HAP-1 (cell line): ENCODE results near the gene COL1A2.

Experiments
- DNase-seq, 2 experiments: peaks; one replicate each; pipeline ENCODE4 v3.0.0-alpha.2; 2016 to 2020; ENCODE audit warnings: low spot score in 2 of 2
- H3K27me3 ChIP-seq: fragments of 250-450 bp; sonication (Bioruptor Pico); 2 replicates; pipeline ENCODE4 v1.5.1; 2020; ENCODE audit warnings: low read depth, mild to moderate bottlenecking, moderate library complexity
- H3K36me3 ChIP-seq: fragments of 250-450 bp; sonication (Bioruptor Pico); replicated peaks from 2 replicates; pipeline ENCODE4 v1.5.1; 2020; ENCODE audit warnings: mild to moderate bottlenecking
- H3K4me1 ChIP-seq: fragments of 250-450 bp; sonication (Bioruptor Pico); 2 replicates; pipeline ENCODE4 v1.5.1; 2020; ENCODE audit warnings: mild to moderate bottlenecking
- H3K4me3 ChIP-seq: fragments of 250-450 bp; sonication (Bioruptor Pico); 2 replicates; pipeline ENCODE4 v1.5.1; 2020; ENCODE audit warnings: mild to moderate bottlenecking, moderate library complexity
- H3K9me3 ChIP-seq: fragments of 250-450 bp; sonication (Bioruptor Pico); 2 replicates; pipeline ENCODE4 v1.5.1; 2020; ENCODE audit warnings: mild to moderate bottlenecking, moderate library complexity
- in situ Hi-C: fragments of 300-500 bp; cut with MboI; formaldehyde crosslinking; loops from 3 replicates; pipeline ENCODE4 v1.14.3; 2020; ENCODE audit warnings: low sequenced_read_pairs, inconsistent platforms, mixed read lengths

COL1A2 gene

DNA sequence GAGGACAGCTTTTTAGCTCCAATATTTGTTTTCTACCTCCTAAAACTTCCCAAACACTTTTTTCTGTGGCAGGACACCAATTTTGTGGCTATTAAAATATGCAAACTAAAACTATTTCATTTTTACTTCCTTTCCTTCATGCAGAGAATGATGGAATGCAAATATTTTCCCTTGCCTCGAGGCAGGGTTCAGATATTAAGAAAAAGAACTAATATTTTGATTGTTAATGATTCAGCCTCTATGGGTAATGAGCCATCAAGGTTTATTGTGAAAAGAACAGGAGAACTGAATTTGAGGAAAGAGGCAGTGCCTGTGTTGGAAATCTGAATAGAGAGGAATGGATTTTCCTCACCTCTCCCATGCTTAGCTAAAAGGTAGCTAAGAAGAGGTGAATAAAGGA is 71.8 kb downstream of the COL1A2 start:
- no peaks in the 10 kb centered on the region for H3K27me3 ChIP-seq
- H3K36me3 ChIP-seq: no peaks in the 10 kb centered on the region
- no peak overlapping the region for H3K4me3 ChIP-seq
- in situ Hi-C loops: no loop called here
- no peaks in the 10 kb centered on the region for H3K9me3 ChIP-seq
- DNase-seq: no peak
- no peaks in the 10 kb centered on the region for H3K4me1 ChIP-seq

GRCh38 chr7:94471604-94472003 is 76.9 kb downstream of the COL1A2 start:
- no peak for DNase-seq
- no peak overlapping the region for H3K4me3 ChIP-seq
- no peaks in the 10 kb centered on the region for H3K4me1 ChIP-seq
- H3K27me3 ChIP-seq: peaks cover 3% of the 10 kb centered on the region; the same call in 1 of the 2 replicates
- no peaks in the 10 kb centered on the region for H3K36me3 ChIP-seq
- H3K9me3 ChIP-seq: no peaks in the 10 kb centered on the region
- in situ Hi-C loops: no loop called here

GRCh38 chr7:94472608-94473007 is 77.9 kb downstream of the COL1A2 start:
- in situ Hi-C loops: no loop called here
- no peaks in the 10 kb centered on the region for H3K9me3 ChIP-seq
- no peaks in the 10 kb centered on the region for H3K36me3 ChIP-seq
- no peak overlapping the region for H3K4me3 ChIP-seq
- peaks cover 11% of the 10 kb centered on the region; the same call in 1 of the 2 replicates for H3K27me3 ChIP-seq
- no peak for DNase-seq
- H3K4me1 ChIP-seq: no peaks in the 10 kb centered on the region

GRCh38 chr7:94476251-94476840 is 81.7 kb downstream of the COL1A2 start:
- in situ Hi-C loops: no loop called here
- Histone ChIP-seq H3K4me3 (no peak overlapping the region), H3K4me1 (no peaks in the 10 kb centered on the region), H3K36me3 (no peaks in the 10 kb centered on the region), H3K9me3 (no peaks in the 10 kb centered on the region), H3K27me3 (peaks cover 11% of the 10 kb centered on the region; the same call in 1 of the 2 replicates)
- DNase-seq: no peak

- no peaks in the 10 kb centered on the region for H3K36me3 ChIP-seq
- in situ Hi-C loops: no loop called here
- H3K4me1 ChIP-seq: no peaks in the 10 kb centered on the region
- no peaks in the 10 kb centered on the region for H3K9me3 ChIP-seq
- no peak for DNase-seq
- no peak overlapping the region for H3K4me3 ChIP-seq
- H3K27me3 ChIP-seq: peaks cover 11% of the 10 kb centered on the region; the same call in 1 of the 2 replicates
These were observed 83.2 kb downstream of the COL1A2 start for GRCh38 chr7:94477878-94478277.

DNA sequence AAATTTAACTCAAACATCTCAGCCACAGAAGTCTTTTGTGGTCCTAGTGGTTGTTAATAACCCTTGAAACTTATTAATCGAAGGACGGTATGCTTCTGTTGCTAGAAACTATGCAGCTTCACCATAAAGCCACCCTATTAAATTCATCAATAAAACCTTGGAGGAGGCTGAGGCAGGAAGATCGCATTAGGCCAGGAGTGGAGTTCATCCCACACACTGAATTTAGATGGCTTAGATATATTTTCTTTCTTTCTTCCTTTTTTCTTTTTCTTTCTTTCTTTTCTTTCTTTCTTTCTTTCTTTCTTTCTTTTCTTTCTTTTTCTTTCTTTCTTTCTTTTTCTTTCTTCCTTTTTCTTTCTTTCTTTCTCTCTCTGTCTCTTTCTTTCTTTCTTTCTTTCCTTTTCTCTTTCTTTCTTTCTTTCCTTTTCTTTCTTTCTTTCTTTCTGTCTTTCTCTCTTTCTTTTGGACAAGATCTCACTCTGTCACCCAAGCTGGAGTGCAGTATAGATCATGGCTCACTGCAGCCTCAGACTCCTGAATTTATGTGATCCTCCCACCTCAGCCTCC is 84.0 kb downstream of the COL1A2 start:
- H3K27me3 ChIP-seq: peaks cover 11% of the 10 kb centered on the region; the same call in 1 of the 2 replicates
- no peaks in the 10 kb centered on the region for H3K9me3 ChIP-seq
- no peak overlapping the region for H3K4me3 ChIP-seq
- H3K4me1 ChIP-seq: no peaks in the 10 kb centered on the region
- DNase-seq: no peak
- H3K36me3 ChIP-seq: no peaks in the 10 kb centered on the region
- in situ Hi-C loops: no loop called here
